AG09309 (cell line): Measurements from ENCODE around the gene DGKD.

Experiments
- DNase-seq: peaks from one replicate; pipeline ENCODE4 v3.0.0-alpha.2; 2010; ENCODE audit warnings: low read depth
- H3K4me3 ChIP-seq: 2 replicates; pipeline ENCODE4 v1.5.1; 2011; ENCODE audit warnings: mild to moderate bottlenecking, low read depth, low read length, moderate library complexity; ENCODE audit not compliant: control insufficient read depth
- TF ChIP-seq, protein P1 (sequence below): IDR thresholded peaks from 2 replicates; pipeline ENCODE4 v1.5.1; 2011; ENCODE audit warnings: mild to moderate bottlenecking, low read depth, low read length, inconsistent platforms; ENCODE audit not compliant: insufficient read depth, control insufficient read depth; ENCODE audit errors: missing control alignments

DGKD gene

DNA sequence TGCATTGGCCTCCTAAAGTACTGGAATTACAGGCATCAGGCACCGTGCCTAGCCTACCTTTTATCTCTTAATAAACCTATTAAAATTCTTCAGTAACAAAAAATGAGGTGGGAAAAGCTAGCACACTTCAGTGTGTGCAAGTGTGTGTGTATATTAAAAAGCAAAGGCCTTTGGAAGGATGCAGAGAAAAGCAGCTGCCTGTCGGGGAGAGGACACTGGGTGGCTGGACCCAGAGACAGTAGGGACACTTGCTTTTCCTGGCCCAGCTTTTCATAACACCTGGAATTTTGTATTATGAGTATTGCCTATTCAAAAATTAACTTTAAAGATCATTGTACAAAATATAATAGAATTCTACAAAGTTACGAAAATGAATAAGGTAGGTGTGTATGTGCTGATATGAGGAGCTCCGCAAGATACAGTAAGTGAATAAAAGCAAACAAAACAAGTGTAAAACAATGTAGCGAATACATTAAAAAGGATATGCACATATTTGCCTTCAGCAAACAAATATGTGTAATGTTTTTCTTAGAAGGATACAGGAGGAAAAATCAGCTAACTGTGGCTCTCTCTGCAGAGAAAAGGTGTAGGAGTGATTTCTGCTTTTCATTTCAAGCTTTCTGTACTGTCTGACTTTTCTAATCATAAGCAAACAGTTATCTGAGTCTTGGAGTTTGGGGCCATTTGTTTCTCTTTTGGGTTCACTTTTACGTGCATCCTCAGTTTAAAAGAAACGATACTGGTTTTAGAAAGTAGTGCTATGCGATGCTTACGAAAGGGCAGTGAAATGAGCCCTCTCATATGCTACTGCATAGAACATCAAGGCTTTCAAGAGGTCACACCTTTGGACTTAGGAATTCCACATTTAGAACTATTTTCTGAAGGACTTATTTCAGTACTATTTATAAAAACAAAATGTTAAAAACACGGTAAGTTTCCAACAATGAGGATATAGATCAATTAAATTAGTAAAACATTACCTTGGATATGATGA lies 141.5 kb downstream of the DGKD start:
- TF ChIP-seq, protein P1, sequence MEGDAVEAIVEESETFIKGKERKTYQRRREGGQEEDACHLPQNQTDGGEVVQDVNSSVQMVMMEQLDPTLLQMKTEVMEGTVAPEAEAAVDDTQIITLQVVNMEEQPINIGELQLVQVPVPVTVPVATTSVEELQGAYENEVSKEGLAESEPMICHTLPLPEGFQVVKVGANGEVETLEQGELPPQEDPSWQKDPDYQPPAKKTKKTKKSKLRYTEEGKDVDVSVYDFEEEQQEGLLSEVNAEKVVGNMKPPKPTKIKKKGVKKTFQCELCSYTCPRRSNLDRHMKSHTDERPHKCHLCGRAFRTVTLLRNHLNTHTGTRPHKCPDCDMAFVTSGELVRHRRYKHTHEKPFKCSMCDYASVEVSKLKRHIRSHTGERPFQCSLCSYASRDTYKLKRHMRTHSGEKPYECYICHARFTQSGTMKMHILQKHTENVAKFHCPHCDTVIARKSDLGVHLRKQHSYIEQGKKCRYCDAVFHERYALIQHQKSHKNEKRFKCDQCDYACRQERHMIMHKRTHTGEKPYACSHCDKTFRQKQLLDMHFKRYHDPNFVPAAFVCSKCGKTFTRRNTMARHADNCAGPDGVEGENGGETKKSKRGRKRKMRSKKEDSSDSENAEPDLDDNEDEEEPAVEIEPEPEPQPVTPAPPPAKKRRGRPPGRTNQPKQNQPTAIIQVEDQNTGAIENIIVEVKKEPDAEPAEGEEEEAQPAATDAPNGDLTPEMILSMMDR: no peak
- no peak for DNase-seq
- H3K4me3 ChIP-seq: no peak overlapping the region

DNA sequence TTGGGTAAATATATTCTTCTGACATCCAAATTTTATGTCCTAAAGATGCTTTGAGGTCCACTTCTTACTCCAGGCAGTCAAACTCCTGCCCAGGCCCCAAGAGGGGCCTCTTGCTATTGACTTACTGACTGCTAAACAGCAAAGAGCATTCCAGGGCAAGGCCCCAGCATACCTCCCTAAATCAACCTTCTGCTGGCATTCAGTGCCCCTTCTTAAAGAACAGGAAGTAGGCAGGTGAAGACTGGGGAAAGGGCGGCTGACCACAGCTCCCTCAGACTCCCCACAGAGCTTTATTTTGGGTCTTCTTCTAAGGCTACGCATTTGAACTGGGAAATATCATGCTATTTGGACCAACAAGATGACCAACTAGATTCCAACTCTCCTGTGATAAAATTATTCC lies 143.4 kb downstream of the DGKD start:
- TF ChIP-seq, protein P1: no peak
- DNase-seq: no peak
- H3K4me3 ChIP-seq: no peak overlapping the region

DNA sequence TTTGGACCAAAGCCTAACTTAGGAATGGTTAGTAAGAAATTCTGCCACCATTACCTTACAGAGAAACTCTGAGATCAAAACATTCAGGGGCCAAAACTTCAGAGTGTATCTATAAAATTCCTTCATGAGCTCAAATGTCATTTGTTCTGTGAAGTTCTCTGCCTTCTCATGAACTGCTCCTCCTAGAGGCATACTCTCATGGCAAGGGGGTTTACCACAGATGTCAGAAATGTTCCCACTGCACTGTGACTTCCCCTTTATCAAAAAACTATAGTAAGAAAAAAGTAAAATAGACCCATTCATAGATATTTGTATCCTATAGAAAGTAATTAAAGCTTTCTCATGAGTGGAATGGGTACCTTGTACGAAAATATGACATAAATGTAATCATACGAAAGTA lies 143.8 kb downstream of the DGKD start:
- TF ChIP-seq, protein P1: no peak
- DNase-seq: no peak
- no peak overlapping the region for H3K4me3 ChIP-seq

DNA sequence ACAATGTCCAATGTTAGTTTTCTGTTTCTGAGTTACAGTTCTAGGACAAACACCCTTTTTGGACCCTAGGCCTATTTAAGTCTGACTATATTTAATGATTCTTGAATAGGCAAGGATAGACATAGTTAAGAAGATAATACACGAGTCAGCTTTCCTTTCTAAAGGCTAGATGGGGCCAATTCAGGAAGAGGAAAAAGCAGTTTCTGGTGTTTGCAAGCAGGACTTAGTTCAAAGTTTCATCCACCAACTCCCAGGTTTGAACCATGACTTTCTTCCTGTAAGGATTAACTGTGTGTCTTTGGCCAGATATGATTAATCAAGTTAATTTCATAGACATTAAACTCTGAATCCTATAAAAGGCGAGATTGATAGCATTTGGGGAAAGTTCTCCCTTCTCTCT lies 145.6 kb downstream of the DGKD start:
- TF ChIP-seq, protein P1: no peak
- no peak for DNase-seq
- H3K4me3 ChIP-seq: no peak overlapping the region

DNA sequence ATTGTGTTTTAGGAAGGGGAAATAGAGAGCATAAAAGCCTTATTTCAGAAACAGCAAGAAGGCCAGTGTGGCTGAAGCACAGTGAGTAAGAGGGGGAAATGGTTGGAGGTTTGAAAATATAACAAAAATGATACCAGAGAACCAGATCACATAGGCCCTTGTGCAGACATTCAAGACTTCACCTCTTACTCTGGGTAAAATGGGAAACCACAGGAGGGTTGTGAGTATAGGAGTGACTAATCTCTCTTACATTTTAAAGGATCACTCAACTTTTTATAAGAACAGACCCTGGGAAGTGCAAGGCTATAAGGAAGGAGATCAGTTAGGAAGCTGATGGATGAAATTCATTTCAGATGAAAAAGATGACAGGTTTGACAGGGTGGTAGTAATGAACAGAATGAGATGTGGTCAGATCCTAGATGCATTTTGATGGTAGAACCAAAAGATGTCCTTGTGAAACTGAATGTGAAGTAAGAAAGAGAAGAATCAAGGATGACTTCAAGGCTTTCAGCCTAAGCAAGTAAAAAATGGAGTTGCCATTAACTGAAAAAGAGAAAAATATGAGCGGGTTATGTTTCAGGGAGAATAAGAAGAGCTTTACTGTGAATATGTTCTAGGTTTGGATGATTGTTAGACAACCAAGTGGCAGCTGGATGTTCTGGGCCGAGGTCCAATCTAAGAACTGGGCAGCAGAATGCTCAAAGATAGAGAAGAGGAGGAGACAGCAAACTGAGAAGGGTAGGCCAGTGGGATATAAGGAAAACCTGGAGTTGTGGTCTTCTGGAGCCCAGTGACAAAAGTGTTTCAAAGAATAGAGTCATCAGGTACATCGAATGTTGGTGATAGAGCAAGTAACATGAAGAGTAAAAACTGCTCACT lies 147.1 kb downstream of the DGKD start:
- H3K4me3 ChIP-seq: no peak overlapping the region
- TF ChIP-seq, protein P1: no peak
- no peak for DNase-seq

DNA sequence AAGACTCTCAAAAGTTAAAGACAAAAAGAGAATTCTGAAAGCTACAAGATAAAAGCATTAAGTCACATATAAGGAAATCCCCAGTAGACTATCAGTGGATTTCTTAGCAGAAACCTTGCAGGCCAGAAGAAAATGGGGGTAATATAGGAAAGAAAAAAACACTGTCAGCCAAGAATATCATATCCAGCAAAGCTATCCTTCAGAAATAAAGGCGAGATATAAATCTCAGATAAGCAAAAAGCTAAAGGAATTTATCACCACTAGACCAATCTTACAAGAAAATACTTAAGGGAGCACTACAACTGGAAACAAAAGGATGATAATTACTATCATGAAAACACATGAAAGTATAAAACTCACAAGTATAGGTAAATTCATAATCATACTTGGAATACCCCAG lies 149.2 kb downstream of the DGKD start:
- no peak for DNase-seq
- TF ChIP-seq, protein P1: no peak
- no peak overlapping the region for H3K4me3 ChIP-seq
